Caco-2 (cell line): ENCODE results near the gene JADE2. TPM values are rescaled to one million over a fixed set of nuclear protein-coding genes. Genes with fewer than 3 reads are reported as not detected.

Experiments used
- BruUV-seq: library from RNA; stranded (reverse); fragments of 400-500 nt; replicated peaks from 2 replicates; lab custom pipeline; 2021; lab: Mats Ljungman, UMichigan
- CTCF ChIA-PET: fragments of 300-600 bp; sonication (Branson Sonifier 250); formaldehyde crosslinking; loops from one replicate; lab custom pipeline; 2022; ENCODE audit warnings: antibody characterized with exemption; lab: Charles Lee
- POLR2A ChIA-PET: fragments of 300-600 bp; sonication (Branson Sonifier 250); formaldehyde crosslinking; loops from one replicate; lab custom pipeline; 2022; ENCODE audit warnings: antibody characterized with exemption; lab: Charles Lee
- DNase-seq, 2 experiments: peaks; one replicate each; pipeline versions ENCODE4 v3.0.0 to v3.0.0-alpha.2; 2020 to 2022
- H3K27me3 ChIP-seq: replicated peaks from 2 replicates; pipeline ENCODE4 v1.6.0; 2011; ENCODE audit warnings: low read length; ENCODE audit not compliant: control insufficient read depth, insufficient read depth
- H3K36me3 ChIP-seq: 2 replicates; pipeline ENCODE4 v1.5.1; 2011; ENCODE audit warnings: low read length; ENCODE audit not compliant: control insufficient read depth, insufficient read depth
- H3K4me1 ChIP-seq: fragments of 250-450 bp; sonication (Bioruptor Pico); 2 replicates; pipeline ENCODE4 v1.5.1; 2020; ENCODE audit warnings: mild to moderate bottlenecking
- H3K4me3 ChIP-seq: 2 replicates; pipeline ENCODE4 v1.5.1; 2011; ENCODE audit warnings: low read depth, mild to moderate bottlenecking, control low read depth, low read length
- H3K9me3 ChIP-seq: fragments of 250-450 bp; sonication (Bioruptor Pico); 2 replicates; pipeline ENCODE4 v1.5.1; 2020; ENCODE audit warnings: mild to moderate bottlenecking, moderate library complexity
- H3K27ac Mint-ChIP-seq: one replicate; pipeline ENCODE4 v1.8.0; 2022; ENCODE audit warnings: mixed read lengths; ENCODE audit not compliant: unreplicated experiment
- H3K27me3 Mint-ChIP-seq: one replicate; pipeline ENCODE4 v1.8.0; 2022; ENCODE audit warnings: mixed read lengths; ENCODE audit not compliant: insufficient read depth, unreplicated experiment
- H3K36me3 Mint-ChIP-seq: one replicate; pipeline ENCODE4 v1.8.0; 2022; ENCODE audit warnings: mild to moderate bottlenecking, mixed read lengths; ENCODE audit not compliant: insufficient read depth, unreplicated experiment
- H3K4me1 Mint-ChIP-seq: one replicate; pipeline ENCODE4 v1.8.0; 2022; ENCODE audit warnings: low read depth, mixed read lengths; ENCODE audit not compliant: unreplicated experiment
- H3K4me3 Mint-ChIP-seq: one replicate; pipeline ENCODE4 v1.8.0; 2022; ENCODE audit warnings: mild to moderate bottlenecking, moderate library complexity, mixed read lengths; ENCODE audit not compliant: unreplicated experiment
- H3K9me3 Mint-ChIP-seq: one replicate; pipeline ENCODE4 v1.8.0; 2022; ENCODE audit warnings: mixed read lengths; ENCODE audit not compliant: unreplicated experiment
- intact Hi-C: fragments of 100-400 bp; cut with micrococcal nuclease; formaldehyde crosslinking; loops from one replicate; pipeline ENCODE4 v1.10.0; 2022; ENCODE audit not compliant: unreplicated experiment
- total RNA-seq: library from RNA; stranded (reverse); gene quantifications from 2 replicates; pipeline ENCODE4 v1.2.3, GENCODE V29; 2022
- TF ChIP-seq, protein P1 (sequence below), 2 experiments: fragments of 200-600 bp in 1 of 2; IDR thresholded peaks; 1 replicate in 1 of 2; 2 replicates in 1 of 2; pipeline versions ENCODE4 v1.5.1 to v1.8.0; 2011 to 2022; ENCODE audit warnings: antibody characterized with exemption in 1 of 2, control low read depth in 1 of 2, inconsistent platforms in 1 of 2, low read depth in 1 of 2, low read length in 1 of 2, mild to moderate bottlenecking in 1 of 2, moderate library complexity in 1 of 2; ENCODE audit not compliant: insufficient read depth in 1 of 2, severe bottlenecking in 1 of 2, unreplicated experiment in 1 of 2

JADE2 gene
- total RNA-seq, 1 experiment from 2014 or later = 67.6 TPM

DNA sequence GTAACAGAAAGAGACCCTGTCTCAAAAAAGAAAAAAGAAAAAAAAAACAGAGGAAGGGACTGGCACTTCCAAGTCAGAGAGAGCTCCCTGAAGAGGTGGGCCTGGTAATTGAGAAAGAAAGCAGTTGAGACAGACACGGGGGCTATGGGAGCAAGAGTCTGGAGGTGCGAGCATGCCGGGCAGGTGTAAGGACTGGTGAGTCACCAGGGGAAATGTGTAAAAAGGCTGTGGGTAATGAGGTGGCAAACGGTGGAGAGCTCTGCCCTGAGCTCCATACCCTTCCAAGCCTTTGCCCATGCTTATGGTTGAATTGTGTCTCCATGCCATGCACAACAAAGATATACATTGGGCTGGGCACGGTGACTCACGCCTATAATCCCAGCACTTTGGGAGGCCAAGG is 18.0 kb upstream of the JADE2 start:
- CTCF ChIA-PET = interaction anchor here (1.7 kb wide), 1 partner anchor 96 kb away, joined by 5 read pairs; the partner anchor contains the start of gene CDKN2AIPNL
- DNase-seq = no peak
- H3K4me3 Mint-ChIP-seq = peak overlapping the region; percentile 75

DNA sequence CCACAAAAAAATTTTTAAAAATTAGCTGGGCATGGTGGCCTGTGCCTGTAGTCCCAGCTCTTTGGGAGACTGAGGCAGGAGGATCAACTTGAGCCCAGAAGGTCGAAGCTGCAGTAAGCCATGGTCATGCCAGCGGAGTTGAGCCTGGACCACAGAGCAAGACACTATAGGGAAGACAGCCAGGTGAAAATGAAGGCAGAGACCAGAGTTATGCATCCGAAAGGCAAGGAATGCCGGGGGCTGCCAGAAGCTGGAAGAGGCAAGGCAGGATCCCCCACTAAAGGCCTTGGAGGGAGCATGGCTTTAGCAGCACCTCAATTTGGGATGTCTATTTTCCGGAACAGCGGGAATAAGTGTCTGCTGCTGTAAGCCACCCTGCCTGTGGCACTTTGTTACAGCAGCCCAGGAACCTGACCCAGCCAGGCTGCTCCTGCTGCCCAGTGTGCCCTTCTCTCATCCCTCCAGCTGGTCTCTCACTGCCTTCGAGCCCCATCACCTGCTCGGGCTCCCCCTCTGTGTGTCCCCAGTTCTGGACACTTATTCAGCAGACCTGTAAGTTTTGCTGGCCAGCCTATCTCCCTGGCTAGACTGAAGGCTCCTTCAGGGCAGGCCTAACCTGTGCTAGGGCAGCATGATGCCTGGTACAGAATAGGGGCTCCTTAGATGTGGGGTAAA is 16.8 kb upstream of the JADE2 start:
- CTCF ChIA-PET = no interaction called here
- no TSS peak for BruUV-seq
- TF ChIP-seq, protein P1, sequence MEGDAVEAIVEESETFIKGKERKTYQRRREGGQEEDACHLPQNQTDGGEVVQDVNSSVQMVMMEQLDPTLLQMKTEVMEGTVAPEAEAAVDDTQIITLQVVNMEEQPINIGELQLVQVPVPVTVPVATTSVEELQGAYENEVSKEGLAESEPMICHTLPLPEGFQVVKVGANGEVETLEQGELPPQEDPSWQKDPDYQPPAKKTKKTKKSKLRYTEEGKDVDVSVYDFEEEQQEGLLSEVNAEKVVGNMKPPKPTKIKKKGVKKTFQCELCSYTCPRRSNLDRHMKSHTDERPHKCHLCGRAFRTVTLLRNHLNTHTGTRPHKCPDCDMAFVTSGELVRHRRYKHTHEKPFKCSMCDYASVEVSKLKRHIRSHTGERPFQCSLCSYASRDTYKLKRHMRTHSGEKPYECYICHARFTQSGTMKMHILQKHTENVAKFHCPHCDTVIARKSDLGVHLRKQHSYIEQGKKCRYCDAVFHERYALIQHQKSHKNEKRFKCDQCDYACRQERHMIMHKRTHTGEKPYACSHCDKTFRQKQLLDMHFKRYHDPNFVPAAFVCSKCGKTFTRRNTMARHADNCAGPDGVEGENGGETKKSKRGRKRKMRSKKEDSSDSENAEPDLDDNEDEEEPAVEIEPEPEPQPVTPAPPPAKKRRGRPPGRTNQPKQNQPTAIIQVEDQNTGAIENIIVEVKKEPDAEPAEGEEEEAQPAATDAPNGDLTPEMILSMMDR (IDR thresholded peaks at IDR 0.05; ENCODE audit: insufficient read depth in 1 of 2, low read depth in 1 of 2, low read length in 1 of 2, severe bottlenecking in 1 of 2, unreplicated experiment in 1 of 2) = no peak
- Mint-ChIP-seq H3K4me3 (no peak overlapping the region), H3K27ac (peak overlapping the region; percentile 92), H3K4me1 (peaks cover 47% of the 10 kb centered on the region), H3K9me3 (no peaks in the 10 kb centered on the region), H3K27me3 (no peaks in the 10 kb centered on the region), H3K36me3 (peaks cover 23% of the 10 kb centered on the region)
- Histone ChIP-seq H3K27me3 (no peaks in the 10 kb centered on the region), H3K4me3 (no peak overlapping the region), H3K36me3 (no peaks in the 10 kb centered on the region; the same call in 1 of the 2 replicates), H3K9me3 (no peaks in the 10 kb centered on the region), H3K4me1 (peaks cover 66% of the 10 kb centered on the region)
- DNase-seq = no peak
- intact Hi-C loops = loop anchor here (5.0 kb wide), 1 partner anchor 36 kb away; no protein-coding TSS in a partner anchor
- POLR2A ChIA-PET = no interaction called here

More for the DNA sequence above, 18.0 kb upstream of the JADE2 start:
- POLR2A ChIA-PET = interaction anchor here (1.9 kb wide), 1 partner anchor 17 kb away, joined by 23 read pairs; no protein-coding TSS in a partner anchor
- H3K36me3 ChIP-seq = no peaks in the 10 kb centered on the region; the same call in 1 of the 2 replicates
- Mint-ChIP-seq H3K27ac (peak overlapping the region; percentile 93), H3K36me3 (peaks cover 23% of the 10 kb centered on the region), H3K4me1 (peaks cover 41% of the 10 kb centered on the region), H3K9me3 (no peaks in the 10 kb centered on the region), H3K27me3 (no peaks in the 10 kb centered on the region)
- peaks cover 74% of the 10 kb centered on the region for H3K4me1 ChIP-seq
- TF ChIP-seq, protein P1 (IDR thresholded peaks at IDR 0.05; ENCODE audit: insufficient read depth in 1 of 2, low read depth in 1 of 2, low read length in 1 of 2, severe bottlenecking in 1 of 2, unreplicated experiment in 1 of 2) = no peak
- BruUV-seq = no TSS peak
- H3K4me3 ChIP-seq = peak overlapping the region; percentile 23; the same call in 1 of the 2 replicates
- H3K27me3 ChIP-seq = no peaks in the 10 kb centered on the region
- no peaks in the 10 kb centered on the region for H3K9me3 ChIP-seq
- intact Hi-C loops = loop anchor here (2.0 to 5.0 kb wide), 2 partner anchors 35 to 61 kb away; no protein-coding TSS in a partner anchor

DNA sequence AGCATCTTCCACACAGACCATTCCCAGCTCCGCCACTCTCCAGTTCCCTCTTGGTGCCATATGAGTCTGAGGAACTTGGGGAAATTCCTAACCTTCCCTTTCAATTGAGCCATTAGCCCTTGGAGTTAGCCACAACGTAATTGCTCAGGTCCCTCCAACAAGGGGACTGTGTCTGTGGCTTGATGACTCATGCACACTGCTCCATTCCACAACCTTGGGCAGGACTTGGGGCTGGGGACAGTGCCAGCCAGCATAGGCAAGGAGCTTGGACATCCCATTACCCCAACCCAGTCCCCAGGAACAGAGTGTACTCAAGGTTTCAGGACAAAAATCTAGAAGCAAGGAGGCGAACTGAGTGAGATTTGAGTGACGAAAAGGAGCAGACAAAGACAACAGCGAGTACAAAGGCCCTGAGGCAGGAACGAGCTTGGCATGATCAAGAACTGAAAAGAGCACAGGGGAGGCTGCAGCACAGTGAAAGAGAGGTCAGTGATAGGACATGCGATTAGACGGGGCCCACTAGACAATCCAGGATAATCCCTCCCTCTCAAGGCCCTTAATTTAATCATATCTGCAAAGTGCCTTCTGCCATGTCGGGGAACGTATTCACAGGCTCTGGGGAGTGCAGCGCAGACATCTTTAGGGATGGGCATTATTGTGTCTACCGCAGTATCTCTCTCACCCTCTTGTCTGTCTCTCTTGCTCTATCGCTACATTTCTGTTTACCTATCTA is 16.0 kb upstream of the JADE2 start:
- H3K4me1 ChIP-seq = peaks cover 67% of the 10 kb centered on the region
- no TSS peak for BruUV-seq

More for the DNA sequence above, 16.0 kb upstream of the JADE2 start:
- Mint-ChIP-seq H3K9me3 (no peaks in the 10 kb centered on the region), H3K27ac (peak overlapping the region; percentile 92), H3K4me3 (no peak overlapping the region), H3K4me1 (peaks cover 52% of the 10 kb centered on the region), H3K27me3 (no peaks in the 10 kb centered on the region), H3K36me3 (peaks cover 23% of the 10 kb centered on the region)
- intact Hi-C loops = loop anchor here (5.0 kb wide), 2 partner anchors 37 to 137 kb away; partner anchors contain the start of gene UBE2B
- H3K27me3 ChIP-seq = no peaks in the 10 kb centered on the region
- ChIA-PET POLR2A (interaction anchor here (0.6 kb wide), 1 partner anchor 121 kb away, joined by 4 read pairs; no protein-coding TSS in a partner anchor), CTCF (no interaction called here)
- H3K36me3 ChIP-seq = no peaks in the 10 kb centered on the region; the same call in 1 of the 2 replicates
- H3K4me3 ChIP-seq = no peak overlapping the region
- TF ChIP-seq, protein P1 (IDR thresholded peaks at IDR 0.05; ENCODE audit: insufficient read depth in 1 of 2, low read depth in 1 of 2, low read length in 1 of 2, severe bottlenecking in 1 of 2, unreplicated experiment in 1 of 2) = no peak
- no peak for DNase-seq
- H3K9me3 ChIP-seq = no peaks in the 10 kb centered on the region
